Measurements from ENCODE around the gene PLPPR1.

DNA sequence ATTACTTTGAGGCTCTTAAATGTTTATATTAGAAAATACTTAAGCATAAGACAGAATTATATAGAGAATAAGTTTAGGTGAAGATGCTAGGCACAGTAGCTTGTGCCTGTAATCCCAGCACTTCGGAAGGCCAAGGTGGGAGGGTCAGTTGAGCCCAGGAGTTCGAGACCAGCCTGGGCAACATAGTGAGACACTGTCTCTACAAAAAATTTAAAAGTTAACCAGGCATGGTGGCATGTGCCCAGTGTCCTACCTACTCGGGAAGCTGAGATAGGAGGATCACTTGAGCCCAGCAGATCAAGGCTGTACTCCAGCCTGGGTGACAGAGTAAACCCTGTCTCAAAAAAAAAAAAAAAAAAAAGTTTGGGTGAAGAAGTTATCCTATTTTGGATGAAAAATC is 294.6 kb downstream of the PLPPR1 start:
- TF ChIP-seq CTCF (conservative IDR thresholded peaks at IDR 0.05 in 1 of 2, IDR thresholded peaks at IDR 0.05 in 1 of 2; ENCODE audit: low read depth in 1 of 2, low read length in 2 of 2) (no peak), EZH2 (IDR thresholded peaks at IDR 0.05; ENCODE audit: low read length, missing control alignments) (no peak)
